ENCODE measurements around the gene LIN7C.
"Not testable (repeated sequence)": the region's sequence is repeated elsewhere in the genome, so short reads cannot be mapped to it uniquely, and the experiment has no call there.

Gene LIN7C, protein sequence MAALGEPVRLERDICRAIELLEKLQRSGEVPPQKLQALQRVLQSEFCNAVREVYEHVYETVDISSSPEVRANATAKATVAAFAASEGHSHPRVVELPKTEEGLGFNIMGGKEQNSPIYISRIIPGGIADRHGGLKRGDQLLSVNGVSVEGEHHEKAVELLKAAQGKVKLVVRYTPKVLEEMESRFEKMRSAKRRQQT

DNA sequence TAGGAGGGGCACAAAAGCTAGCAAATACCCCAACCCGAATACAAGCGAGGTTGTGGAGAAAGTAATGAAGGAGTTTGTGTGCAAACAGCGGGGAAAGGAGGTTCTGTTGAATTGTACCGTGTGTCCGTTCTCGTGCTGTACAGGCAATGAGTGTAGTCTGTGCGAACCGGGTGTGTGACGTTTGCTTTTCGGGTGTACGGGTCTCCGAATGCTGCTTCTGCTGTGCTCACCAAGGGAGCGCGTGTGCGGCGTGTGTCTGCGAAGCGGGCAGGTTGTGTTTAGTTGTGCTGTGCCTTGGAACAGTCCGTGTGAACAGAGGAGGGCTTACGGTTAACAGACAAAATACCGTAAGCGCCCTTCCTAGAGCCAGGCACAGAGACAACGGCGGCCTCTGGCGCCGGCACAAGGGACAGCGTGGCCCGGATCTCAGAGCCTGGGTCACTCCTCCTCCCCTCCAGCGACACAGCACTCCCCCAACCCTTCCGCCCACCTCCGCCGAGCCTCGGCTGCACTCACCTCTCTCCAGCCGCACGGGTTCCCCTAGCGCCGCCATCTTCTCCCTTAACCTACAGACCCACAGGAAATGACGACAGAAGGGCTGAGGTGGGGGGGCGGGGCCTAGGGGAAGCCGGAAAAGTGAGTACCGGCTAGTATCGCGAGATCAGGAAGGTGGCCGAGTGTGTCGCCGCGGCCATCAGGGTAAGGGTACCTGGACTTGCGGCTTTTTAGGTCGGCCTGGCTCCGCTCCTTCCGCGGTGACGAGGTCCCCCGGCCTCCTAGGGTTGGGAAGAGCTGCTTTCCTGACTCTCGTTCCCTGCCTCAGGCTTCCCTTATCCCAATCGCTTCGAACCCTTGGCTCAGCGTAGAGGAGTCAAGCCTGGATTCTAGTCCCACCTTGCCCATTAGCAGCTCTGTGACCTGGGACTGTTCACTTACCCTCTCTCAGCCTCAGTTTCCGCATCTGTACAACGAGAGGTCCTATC is at the start of gene LIN7C:
Gene LIN7C (minus strand): TSS at position 570 of the 983 bp plus-strand sequence. CDS start 17 bp downstream, at position 553.
- DNase-seq (ENCODE audit: extremely low read depth in 1 of 2, low read depth in 1 of 2): peak; percentile 87 to 94

DNA sequence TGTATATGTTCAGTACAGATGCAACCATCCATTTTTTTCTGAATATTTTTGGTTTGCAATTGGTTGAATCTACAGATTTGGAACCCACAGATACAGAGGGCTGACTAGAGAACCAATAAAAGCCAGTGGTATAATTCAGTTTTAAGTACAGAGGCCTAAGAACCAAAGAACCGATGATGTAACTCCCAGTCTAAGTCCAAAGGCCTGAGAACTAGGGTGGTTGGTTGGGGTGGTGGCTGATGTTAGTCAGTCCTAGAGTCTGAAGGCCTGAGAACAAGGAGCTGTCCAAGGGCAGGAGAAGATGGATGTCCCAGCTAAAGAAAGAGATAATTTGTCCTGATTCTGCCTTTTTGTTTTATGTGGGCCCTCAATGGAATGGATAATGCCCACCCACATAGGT is 48.7 kb upstream of the LIN7C start:
- no peak for DNase-seq (ENCODE audit: extremely low read depth in 1 of 2, low read depth in 1 of 2)

DNA sequence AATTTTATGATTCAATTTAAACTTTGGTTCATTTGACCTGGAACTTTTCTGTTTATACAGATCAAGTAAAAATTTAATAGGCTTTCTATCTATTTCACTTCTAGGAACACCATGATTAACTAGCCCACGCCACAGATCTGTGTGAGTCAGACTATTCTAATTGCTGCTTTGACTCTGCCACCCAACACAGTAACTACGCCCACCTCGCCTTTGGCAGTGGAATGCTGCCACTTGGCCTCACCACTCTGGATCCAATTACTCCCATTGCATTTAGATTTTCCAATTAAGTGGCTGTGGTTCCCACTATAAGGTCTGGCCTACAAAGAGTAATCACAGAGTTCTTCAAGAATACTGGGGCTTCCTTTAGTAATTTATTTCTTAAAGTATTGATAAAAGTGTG is 46.6 kb upstream of the LIN7C start:
- DNase-seq (ENCODE audit: extremely low read depth in 1 of 2, low read depth in 1 of 2): no peak

DNA sequence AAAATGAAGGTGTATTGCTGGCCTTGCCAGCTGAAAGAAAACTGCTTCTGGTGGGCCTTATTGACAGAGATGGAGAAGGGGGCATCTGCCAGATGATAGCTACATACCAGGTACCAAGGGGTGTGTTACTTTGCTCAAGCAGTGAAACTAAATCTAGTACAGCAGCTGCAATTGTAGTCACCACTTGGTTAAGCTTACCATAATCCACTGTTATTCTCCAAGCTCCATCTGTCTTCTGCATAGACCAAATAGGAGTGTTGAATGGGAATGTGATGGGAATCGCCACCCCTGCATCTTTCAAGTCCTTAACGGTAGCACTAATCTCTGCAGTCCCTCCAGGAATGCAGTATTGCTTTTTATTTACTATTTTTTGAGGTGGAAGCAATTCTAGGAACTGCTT is 45.8 kb upstream of the LIN7C start:
- DNase-seq (ENCODE audit: extremely low read depth in 1 of 2, low read depth in 1 of 2): no peak

DNA sequence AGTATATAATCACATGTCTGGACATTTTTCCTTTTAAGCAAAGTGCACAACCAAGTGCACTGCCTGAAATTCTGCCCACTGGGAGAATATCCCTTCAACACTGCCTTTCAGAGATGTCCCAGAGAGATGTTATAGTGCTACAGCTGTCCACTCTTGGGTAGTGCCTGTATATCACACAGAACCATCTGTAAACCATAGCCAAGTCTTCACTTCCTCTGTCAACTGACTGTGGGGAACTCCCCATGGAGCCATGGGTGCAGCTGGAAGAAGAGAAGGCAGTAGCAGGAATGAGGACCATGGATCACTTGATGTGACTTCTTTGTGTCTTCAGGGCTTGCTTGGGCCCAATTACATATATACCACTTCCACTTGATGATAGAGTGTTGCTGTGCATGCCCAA is 44.6 kb upstream of the LIN7C start:
- no peak for DNase-seq (ENCODE audit: extremely low read depth in 1 of 2, low read depth in 1 of 2)

DNA sequence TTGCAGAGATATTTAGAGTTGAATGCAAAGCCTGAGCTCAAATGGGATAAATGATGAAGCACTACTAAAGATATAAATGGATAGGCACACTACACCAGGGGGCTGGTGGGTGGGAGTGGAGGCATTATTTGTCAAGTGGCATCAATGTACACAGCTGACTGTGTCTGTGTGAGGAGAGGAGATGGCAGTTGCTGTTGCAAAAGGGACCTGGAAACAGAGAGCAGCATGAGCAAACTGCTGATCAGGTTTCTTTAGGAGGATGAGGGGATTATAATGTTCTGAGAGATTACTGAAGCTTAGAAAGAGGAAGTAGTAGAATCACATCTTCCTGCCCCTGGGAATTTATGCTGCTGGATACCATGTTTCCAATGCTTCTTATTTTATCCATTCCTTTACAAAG is 39.4 kb upstream of the LIN7C start:
- DNase-seq (ENCODE audit: extremely low read depth in 1 of 2, low read depth in 1 of 2): no peak

DNA sequence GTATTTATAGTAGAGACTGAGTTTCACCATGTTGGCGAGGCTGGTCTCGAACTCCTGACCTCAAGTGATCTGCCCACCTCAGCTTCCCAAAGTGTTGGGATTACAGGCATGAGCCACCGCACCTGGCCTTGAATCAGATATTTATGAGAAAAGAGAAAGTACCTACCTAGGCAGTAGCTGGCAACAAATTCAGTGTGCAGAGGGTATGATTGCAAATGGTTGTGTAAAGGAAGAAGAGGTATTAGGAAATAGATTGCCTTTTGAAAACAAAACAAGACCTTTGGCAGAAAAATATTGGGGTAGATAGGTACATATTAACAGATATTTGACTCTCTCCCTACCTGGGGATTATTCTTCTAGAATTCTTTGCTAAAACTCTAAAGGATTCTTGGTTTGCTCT is 38.5 kb upstream of the LIN7C start:
- no peak for DNase-seq (ENCODE audit: extremely low read depth in 1 of 2, low read depth in 1 of 2)

DNA sequence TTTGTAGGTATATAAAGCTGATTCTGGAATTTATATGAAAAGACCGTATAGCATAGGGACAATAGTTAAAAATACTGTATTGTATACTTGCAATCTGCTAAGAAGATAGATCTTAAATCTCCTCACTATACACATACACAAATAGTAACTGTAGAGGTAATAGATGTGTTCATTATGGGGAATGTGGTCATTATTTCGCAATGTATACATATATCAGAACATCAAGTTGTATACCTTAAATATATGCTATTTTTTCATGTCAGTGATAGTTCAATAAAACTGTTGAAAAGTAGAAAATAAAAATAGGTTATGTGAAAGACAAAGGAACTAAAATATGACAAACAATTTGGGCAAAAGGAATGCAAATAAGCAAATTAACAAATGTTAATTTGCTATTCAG is 35.2 kb upstream of the LIN7C start:
- no peak for DNase-seq (ENCODE audit: extremely low read depth in 1 of 2, low read depth in 1 of 2)

DNA sequence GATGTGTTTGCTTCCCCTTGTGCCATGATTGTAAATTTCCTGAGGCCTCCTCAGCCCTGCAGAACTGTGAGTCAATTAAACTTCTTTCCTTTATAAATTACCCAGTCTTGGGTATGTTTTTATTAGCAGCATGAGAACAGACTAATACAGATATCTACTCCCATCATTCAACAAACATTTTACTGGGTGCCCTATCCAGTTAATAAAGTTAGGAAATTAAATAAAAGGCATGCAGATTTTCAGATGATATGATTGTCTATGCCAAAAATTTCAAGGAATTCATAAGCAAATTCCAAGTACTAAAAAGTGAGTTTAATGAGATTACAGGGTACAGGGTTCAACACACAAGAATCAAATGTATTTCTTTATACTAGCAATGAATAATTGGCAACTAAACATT is 33.5 kb upstream of the LIN7C start:
- DNase-seq (ENCODE audit: extremely low read depth in 1 of 2, low read depth in 1 of 2): no peak

DNA sequence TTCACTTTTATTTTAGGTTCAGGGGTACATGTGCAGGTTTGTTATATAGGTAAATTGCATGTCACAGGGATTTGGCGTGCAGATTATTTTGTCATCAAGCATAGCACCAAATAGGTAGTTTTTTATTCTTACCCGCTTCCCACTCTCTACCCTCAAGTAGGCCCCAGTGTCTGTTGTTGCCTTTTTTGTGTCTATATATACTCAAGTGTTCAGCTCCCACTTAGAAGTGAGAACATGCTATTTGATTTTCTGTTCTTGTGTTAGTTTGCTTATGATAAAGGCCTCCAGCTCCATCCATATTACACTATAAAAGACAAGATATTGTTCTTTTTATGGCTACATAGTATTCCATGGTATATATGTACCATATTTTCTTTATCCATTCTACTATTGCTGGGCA is 28.5 kb upstream of the LIN7C start:
- no peak for DNase-seq (ENCODE audit: extremely low read depth in 1 of 2, low read depth in 1 of 2)

DNA sequence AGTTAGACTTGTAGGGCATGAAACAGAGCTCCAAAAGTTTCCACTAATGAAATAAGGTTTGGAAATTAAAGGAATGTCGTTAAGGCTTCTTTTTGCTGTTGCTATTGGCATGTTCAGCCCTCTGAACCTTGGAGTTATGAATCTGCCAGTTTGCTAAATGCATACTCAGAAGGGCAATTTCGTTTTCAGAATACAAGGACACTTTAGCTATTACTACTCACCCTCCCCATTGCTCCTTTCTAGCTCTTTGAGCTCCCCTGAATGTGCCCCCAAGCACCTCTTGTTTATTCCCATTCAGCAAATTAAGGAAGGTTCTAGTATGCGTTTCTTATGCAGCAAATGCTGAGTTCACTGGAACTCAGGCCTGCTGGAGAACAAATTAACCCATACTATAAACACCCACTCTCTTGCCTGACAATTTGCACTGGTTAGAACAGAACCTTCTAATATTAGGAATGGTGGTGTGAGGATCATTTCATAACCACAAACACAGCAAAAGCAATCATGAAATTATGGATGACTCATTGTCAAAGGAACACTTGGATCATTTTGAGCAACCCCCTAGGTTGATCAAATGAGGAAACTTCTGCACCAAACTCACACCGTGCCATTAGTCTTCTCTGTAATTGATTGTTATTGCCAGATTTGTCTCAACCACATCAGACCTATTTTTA is 26.2 kb upstream of the LIN7C start:
- no peak for DNase-seq (ENCODE audit: extremely low read depth in 1 of 2, low read depth in 1 of 2)

DNA sequence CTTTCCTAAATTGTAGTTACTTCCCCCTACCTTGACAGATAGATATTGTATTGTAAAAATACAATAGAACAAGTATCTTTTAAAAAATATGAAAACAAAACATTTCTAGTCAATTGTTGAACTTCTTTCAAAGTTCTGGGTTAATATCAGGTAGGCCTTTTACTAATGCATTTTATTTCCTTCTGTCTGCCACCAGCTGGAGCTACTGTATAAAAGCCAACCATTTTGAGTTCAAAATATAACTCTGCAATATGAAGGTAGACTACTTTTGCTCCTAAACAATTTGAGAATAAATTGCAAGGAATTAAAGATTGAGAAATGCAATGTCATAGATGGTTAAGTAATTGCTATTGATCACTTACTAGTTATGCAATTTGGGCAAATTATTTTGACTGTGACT is 22.1 kb upstream of the LIN7C start:
- no peak for DNase-seq (ENCODE audit: extremely low read depth in 1 of 2, low read depth in 1 of 2)

DNA sequence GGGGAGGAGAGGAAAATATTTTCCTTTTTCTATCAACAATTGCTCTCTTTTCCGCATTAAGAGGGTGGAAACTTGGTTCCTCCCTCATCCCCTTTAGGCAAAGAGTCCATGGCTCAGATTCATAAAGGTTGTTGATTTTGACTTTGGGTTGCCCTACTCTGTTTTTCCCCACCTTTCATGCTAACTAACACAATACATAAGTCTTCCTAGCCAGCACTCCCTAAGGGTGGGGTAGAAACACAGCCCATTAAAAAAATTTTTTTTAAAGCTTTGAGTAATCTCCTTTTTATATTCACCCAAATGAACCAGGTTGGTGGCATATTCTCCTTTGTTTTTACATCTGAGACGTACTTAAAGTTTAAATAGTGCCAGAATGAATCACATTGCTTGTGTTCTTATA is 20.0 kb upstream of the LIN7C start:
- DNase-seq (ENCODE audit: extremely low read depth in 1 of 2, low read depth in 1 of 2): no peak

DNA sequence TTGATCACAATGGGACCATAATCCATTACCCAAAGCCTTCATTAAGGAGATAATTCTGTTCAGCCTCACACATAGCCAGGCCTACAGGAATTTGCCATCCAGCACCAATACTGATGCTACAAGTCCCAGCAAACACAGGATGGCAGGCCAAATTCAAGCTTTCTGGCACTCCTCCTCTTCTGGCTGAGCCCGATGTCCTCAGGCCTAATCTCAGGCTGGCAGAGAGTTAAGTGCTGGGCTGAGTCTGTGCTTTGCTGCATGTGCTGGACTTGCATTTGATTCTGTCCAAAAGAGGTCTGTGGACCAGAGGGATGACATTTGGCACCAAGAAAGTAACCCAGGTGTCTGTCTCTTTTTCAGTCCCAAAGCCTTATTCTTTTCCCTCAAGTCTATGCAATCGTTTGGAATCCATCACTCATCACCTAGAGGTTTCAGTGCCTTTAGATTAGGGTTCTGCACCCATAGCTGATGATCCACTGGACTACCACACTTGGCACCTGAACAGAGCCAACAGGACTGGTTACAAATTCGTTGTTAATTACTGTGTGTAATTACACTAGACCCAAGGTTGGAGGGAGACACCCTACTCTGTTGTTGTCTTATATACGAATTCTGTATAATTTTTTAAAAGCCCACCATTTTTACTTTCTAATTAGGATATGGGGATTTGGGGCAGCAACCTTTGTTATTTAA is 19.4 kb upstream of the LIN7C start:
- DNase-seq (ENCODE audit: extremely low read depth in 1 of 2, low read depth in 1 of 2): no peak

DNA sequence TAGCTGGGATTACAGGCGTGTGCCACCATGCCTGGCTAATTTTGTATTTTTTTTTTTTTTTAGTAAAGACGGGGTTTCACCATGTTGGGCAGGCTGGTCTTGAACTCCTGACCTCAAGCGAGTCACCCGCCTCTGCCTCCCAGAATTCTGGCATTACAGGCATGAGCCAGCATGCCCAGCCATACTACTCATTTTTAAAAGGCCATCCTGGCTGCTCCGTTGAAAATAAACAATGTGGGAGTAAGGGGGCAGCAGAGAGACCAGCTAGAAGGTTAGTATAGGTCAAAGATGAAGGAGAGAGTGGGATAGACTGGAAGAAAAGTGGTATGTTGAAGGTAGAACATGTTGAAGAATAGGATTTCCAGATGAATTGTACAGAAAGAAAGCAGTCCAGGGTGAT is 17.6 kb upstream of the LIN7C start:
- DNase-seq (ENCODE audit: extremely low read depth in 1 of 2, low read depth in 1 of 2): no peak

DNA sequence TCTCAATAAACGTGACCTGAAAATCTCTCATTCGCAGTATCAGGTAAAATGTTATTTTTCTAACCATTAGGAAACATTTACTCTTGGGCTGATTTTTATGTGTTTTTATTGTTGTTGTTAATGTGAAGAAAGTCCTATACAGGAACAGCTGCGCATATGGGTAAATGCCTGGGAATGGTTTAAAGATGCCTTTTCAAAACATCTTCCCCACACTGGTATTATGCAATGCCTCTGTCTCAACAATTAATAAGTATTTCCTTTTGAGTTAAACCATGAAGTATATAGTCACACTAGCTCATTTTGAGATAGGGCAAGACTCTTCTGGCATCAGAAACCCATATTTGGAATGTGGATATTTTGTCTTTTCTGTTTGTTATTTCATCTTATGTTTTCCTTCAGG is 13.7 kb upstream of the LIN7C start:
- DNase-seq (ENCODE audit: extremely low read depth in 1 of 2, low read depth in 1 of 2): no peak

DNA sequence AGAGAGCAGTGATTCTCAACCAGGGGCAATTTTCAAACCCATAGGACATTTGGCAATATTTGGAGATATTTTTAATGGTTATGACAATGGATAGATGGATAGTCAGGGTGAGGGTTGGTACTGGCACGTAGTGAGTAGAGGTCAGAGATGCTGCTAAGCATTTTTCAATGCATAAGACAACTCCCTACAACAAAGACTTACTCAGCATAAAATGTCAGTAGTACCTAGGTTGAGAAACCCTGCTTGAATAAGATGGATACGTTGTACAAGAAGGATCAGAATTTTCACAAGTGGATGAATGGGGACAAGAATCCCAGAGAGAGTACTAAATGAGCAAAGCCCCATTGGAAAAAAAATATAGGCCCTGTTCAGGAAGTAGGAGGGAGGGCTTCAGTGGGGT is 11.9 kb upstream of the LIN7C start:
- no peak for DNase-seq (ENCODE audit: extremely low read depth in 1 of 2, low read depth in 1 of 2)

DNA sequence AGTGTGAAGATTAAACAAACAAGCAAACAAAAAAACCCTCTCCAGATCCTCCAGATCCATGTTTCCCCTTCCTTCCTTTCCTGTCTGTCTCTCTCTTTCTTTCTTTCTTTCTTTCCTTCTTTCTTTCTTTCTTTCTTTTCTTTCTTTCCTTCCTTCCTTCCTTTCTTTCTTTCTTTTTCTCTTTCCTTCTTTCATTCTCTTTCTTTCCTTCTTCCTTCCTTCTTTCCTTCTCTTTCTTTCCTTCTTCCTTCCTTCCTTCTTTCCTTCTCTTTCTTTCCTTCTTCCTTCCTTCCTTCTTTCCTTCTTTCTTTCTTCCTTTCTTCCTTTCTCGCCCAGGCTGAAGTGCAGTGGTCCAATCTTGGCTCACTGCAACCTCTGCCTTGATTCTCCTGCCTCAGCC is 10.9 kb upstream of the LIN7C start:
- not testable (repeated sequence) for DNase-seq (ENCODE audit: extremely low read depth in 1 of 2, low read depth in 1 of 2)

DNA sequence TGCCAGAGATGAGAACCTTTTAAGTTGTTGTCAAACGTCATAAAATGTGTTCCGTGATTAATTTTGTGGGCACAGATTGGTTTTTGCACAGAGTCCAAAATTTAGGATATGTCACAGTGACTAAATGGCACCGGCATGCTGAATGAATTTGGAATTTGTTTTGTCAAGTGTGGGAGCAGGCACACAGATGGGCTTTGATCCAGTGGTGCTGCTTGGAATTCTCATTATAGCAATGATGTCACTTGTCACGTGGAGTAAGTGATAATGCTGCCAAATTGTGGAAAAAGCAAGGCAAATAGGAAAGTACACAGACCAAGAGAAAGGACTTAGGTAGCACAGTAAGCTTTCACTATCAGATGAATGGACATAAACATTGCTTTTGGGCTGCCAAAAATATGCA is 8.0 kb upstream of the LIN7C start:
- DNase-seq (ENCODE audit: extremely low read depth in 1 of 2, low read depth in 1 of 2): no peak

DNA sequence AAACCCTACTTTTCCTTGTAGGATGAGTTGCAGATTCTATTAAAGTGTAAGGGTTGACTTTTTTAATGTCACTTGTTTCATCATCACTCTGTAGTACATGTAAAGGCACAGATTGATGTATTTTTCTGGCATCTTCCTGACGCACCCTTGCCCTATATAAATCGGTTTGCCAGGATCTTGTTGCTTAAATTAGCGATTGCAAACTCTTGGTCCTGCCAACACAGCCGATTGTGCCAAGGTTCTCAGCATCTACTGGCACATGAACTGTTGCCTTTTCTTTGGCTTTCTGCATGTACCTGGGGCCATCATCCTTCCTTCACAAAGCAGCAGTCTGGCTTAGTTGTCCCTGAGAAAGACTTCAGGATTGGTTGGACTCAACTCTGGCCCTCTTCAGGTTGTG is 7.5 kb upstream of the LIN7C start:
- no peak for DNase-seq (ENCODE audit: extremely low read depth in 1 of 2, low read depth in 1 of 2)

DNA sequence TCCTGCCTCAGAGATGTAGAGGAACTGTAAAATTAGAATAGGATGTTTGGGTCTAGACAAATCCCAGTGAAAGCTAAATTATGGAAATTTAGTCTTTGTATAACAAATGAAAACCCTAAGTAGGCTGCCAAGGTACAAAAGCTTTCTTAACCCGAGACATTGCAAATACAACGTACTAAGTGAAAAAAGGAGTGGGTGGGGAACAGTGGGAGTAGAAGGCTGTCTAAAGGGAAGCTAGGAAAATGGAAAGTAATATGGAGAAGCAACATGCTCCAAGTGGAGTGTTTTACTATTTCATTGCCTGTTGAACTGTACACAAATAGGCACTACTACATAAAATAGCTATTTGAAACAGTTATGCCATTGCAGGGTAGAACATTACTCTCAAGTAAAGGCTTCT is 6.8 kb upstream of the LIN7C start:
- no peak for DNase-seq (ENCODE audit: extremely low read depth in 1 of 2, low read depth in 1 of 2)

Data from stimulated activated CD8-positive, alpha-beta memory T cell treated with anti-CD3 and anti-CD28 coated beads, Interleukin-7, amount 100 ng/mL, for 48 hours (primary cell).